HFFc6 (cell line): ENCODE data around the gene ITPR1. TPM values are rescaled to one million over a fixed set of nuclear protein-coding genes. Genes with fewer than 3 reads are reported as not detected.
A peak's percentile ranks its signal among the peaks of the same experiment; 100 is the strongest.

Source experiments
- DNase-seq: peaks from one replicate; pipeline ENCODE4 v3.0.0-alpha.2; 2018
- H3K27ac Mint-ChIP-seq: 2 replicates; pipeline ENCODE4 v1.8.0; 2020; ENCODE audit warnings: mild to moderate bottlenecking, mixed read lengths
- H3K27me3 Mint-ChIP-seq: 2 replicates; pipeline ENCODE4 v1.8.0; 2021; ENCODE audit warnings: mild to moderate bottlenecking, moderate library complexity, mixed read lengths; ENCODE audit not compliant: insufficient read depth
- H3K36me3 Mint-ChIP-seq: 2 replicates; pipeline ENCODE4 v1.8.0; 2021; ENCODE audit warnings: low read depth, mixed read lengths
- H3K4me1 Mint-ChIP-seq: 2 replicates; pipeline ENCODE4 v1.8.0; 2020; ENCODE audit warnings: low read depth, mixed read lengths
- H3K4me3 Mint-ChIP-seq: 2 replicates; pipeline ENCODE4 v1.8.0; 2020; ENCODE audit warnings: mild to moderate bottlenecking, moderate library complexity, mixed read lengths
- H3K9me3 Mint-ChIP-seq: 2 replicates; pipeline ENCODE4 v1.8.0; 2020; ENCODE audit warnings: mild to moderate bottlenecking, mixed read lengths
- total RNA-seq, 6 experiments: library from RNA; stranded (reverse); fragmentation: NEBNext Ultra II Directional; extraction: Animal tissue kit (Norgen Biotek cat#: 25700); gene quantifications; 2 replicates in 1 of 6; 3 replicates in 5 of 6; pipeline ENCODE4 v1.2.3, GENCODE V29; 2021
- TF ChIP-seq, protein P1 (sequence below): fragments of 200-600 bp; sonication (generic); IDR thresholded peaks from 2 replicates; pipeline ENCODE4 v1.5.0; 2021; ENCODE audit warnings: antibody characterized with exemption, mild to moderate bottlenecking

The ITPR1 gene
- total RNA-seq, 6 experiments from 2014 or later = 4.9 to 8.3 (median 6.1) TPM

DNA sequence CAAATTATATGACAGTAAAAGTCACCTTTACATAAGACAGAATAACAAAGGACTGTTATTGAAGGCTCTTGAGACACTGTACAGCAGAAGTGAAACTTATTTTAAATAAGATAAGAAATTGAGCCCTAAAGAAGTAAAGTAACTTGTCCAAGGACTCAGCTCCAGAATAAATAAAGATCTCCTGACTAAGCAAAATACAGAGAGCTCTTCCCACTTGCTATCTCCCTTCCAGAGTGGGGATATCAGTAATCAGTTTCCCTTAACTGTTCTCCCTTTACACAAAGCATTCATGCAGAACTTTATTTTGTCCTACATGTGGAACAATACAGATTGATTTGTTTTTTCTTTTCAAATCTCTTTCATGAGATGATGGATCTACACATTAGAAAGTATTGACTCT lies 356.6 kb downstream of the ITPR1 start:
- Mint-ChIP-seq H3K4me1 (peaks cover 11% of the 10 kb centered on the region), H3K27ac (no peak overlapping the region), H3K9me3 (no peaks in the 10 kb centered on the region), H3K4me3 (no peak overlapping the region), H3K27me3 (no peaks in the 10 kb centered on the region), H3K36me3 (no peaks in the 10 kb centered on the region)
- no peak for DNase-seq
- TF ChIP-seq, protein P1, sequence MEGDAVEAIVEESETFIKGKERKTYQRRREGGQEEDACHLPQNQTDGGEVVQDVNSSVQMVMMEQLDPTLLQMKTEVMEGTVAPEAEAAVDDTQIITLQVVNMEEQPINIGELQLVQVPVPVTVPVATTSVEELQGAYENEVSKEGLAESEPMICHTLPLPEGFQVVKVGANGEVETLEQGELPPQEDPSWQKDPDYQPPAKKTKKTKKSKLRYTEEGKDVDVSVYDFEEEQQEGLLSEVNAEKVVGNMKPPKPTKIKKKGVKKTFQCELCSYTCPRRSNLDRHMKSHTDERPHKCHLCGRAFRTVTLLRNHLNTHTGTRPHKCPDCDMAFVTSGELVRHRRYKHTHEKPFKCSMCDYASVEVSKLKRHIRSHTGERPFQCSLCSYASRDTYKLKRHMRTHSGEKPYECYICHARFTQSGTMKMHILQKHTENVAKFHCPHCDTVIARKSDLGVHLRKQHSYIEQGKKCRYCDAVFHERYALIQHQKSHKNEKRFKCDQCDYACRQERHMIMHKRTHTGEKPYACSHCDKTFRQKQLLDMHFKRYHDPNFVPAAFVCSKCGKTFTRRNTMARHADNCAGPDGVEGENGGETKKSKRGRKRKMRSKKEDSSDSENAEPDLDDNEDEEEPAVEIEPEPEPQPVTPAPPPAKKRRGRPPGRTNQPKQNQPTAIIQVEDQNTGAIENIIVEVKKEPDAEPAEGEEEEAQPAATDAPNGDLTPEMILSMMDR = no peak

DNA sequence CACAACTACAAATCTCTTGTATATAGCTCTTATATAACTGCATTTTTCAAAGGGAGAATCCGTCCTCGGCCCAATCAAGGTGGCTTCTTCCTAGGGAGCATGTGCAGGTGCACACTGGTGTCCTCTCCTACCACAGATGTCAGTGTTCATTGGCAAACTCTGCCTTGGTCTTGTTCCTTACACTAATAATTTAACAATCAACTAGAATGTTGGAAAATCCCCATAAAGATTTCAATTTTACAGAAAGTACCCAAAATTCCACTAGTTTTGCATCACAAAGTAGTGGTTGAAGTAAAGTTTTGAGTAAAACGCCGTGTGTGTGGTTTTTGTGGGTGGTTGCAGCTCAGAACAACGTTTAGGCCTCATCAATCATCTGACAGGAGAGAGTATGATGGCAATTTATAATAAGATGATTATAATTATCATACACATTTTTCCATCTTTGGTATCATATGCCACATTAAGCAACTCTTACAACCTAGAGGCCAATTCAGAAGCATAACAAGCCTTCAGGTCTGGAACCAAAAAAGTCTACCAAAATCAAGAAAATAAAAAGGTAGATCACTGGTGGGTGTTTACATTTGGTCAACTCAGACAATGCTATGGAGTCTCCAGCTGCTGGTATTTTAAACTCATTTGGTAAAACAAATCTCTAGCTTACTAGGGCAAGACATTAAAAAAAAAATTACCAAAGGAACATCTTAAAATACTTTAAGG lies 357.2 kb downstream of the ITPR1 start:
- Mint-ChIP-seq H3K9me3 (no peaks in the 10 kb centered on the region), H3K4me1 (peaks cover 11% of the 10 kb centered on the region), H3K4me3 (no peak overlapping the region), H3K27ac (no peak overlapping the region), H3K27me3 (no peaks in the 10 kb centered on the region), H3K36me3 (no peaks in the 10 kb centered on the region)
- TF ChIP-seq, protein P1 = no peak
- DNase-seq = no peak

DNA sequence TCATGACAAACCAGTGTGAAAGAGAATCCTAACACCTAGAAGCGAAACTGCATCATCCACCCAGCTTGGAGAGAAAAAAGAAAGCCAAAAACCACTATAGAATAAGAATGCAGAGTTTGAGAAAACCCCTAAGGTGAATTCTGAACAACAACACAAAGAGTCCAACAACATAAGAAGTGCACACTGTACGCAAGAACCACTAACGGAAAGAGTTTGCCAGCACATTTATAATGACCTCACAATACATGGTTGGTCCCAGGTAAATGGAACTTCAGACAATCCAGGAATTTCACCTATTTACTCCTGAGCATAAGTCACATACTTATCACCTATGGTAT lies 357.7 kb downstream of the ITPR1 start:
- TF ChIP-seq, protein P1 = no peak
- Mint-ChIP-seq H3K27me3 (no peaks in the 10 kb centered on the region), H3K4me1 (peaks cover 11% of the 10 kb centered on the region), H3K36me3 (no peaks in the 10 kb centered on the region), H3K9me3 (no peaks in the 10 kb centered on the region), H3K4me3 (no peak overlapping the region), H3K27ac (no peak overlapping the region)
- no peak for DNase-seq

DNA sequence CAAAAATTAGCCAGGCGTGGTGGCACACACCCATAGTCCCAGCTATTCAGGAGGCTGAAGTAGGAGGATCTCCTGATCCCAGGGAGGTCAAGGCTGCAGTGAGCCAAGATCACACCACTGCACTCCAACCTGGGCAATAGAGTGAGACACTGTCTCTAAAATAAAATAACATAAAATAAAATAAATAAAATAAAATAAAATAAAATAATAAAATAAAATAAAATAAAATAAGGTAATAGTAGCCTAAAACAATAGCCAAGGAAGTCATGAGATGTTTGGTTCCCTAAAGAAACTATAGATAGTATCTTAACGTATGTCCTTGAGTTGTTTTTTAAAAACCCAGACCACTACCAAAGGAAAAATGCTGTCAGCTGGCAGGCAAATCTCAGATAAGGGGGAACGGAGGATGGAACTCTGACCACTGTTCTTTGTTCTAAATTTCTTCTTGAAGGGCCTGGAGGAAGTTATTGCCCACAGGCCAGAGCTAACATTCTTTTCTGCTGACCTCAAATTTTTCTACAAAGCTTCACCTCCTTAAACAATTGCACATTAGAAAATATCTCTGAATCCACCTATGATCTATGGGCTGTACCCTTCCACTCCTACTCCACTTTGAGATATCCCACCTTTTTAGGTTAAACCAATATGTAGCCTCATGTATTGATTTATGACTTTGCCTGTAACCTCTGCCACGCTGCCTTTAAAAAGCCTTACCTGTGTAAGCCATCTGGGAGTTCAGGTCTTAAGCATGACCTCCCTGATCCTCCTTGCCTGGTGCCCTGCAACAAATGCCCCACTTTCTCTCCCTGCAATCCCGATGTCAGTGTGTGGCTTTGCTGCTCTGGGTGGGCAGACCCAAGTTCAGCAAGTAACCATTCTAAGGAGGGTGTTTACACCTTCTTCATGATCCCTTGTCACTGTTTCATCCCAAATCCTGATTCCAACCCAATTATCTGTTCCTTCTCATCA lies 359.9 kb downstream of the ITPR1 start:
- Mint-ChIP-seq H3K27me3 (no peaks in the 10 kb centered on the region), H3K36me3 (no peaks in the 10 kb centered on the region), H3K27ac (no peak overlapping the region), H3K9me3 (no peaks in the 10 kb centered on the region), H3K4me1 (peaks cover 11% of the 10 kb centered on the region), H3K4me3 (no peak overlapping the region)
- TF ChIP-seq, protein P1 = no peak
- peak; percentile 4 for DNase-seq

DNA sequence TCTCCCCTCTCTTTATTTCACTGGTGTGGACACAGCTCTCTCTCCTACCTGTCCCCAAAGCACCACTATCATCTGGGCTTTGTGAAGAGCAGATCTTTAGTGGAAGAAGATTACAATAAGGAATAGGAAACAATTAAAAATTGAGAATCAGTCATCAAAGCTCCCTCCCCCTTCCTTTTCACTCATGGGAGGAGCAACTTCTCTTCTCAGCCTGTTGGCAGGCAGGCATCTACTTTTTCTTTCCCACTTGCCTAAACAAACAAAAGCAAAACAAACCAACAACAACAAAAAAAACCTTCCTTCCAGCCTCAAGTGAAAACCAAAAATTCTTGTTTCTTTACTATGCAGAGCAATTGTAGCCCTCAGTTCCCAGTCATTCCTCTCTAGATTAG lies 360.6 kb downstream of the ITPR1 start:
- Mint-ChIP-seq H3K27ac (no peak overlapping the region), H3K27me3 (no peaks in the 10 kb centered on the region), H3K4me1 (peaks cover 11% of the 10 kb centered on the region), H3K9me3 (no peaks in the 10 kb centered on the region), H3K4me3 (no peak overlapping the region), H3K36me3 (no peaks in the 10 kb centered on the region)
- TF ChIP-seq, protein P1 = no peak
- no peak for DNase-seq
